Skeletal muscle cell (primary cell): ENCODE results near the gene ACAT2.
"Not testable (repeated sequence)": the region's sequence is repeated elsewhere in the genome, so short reads cannot be mapped to it uniquely, and the experiment has no call there.

Experiments used
- DNase-seq: peaks from one replicate; pipeline ENCODE4 v3.0.0-alpha.2; 2010; ENCODE audit warnings: low read depth
- H3K4me3 ChIP-seq: 2 replicates; pipeline ENCODE4 v1.5.1; 2011; ENCODE audit warnings: low read depth, mild to moderate bottlenecking, control low read depth, low read length, moderate library complexity

Gene ACAT2

GRCh38 chr6:159801935-159802334, 40.1 kb downstream of the ACAT2 start:
- no peak overlapping the region for H3K4me3 ChIP-seq
- DNase-seq: no peak

GRCh38 chr6:159804504-159804903, 42.7 kb downstream of the ACAT2 start:
- no peak for DNase-seq
- H3K4me3 ChIP-seq: no peak overlapping the region

- no peak for DNase-seq
- H3K4me3 ChIP-seq: no peak overlapping the region
Measured at GRCh38 chr6:159805440-159806020, 43.7 kb downstream of the ACAT2 start.

- no peak overlapping the region for H3K4me3 ChIP-seq
- DNase-seq: no peak
Measured at GRCh38 chr6:159806021-159806458, 44.2 kb downstream of the ACAT2 start.

- DNase-seq: no peak
- no peak overlapping the region for H3K4me3 ChIP-seq
Measured at GRCh38 chr6:159807150-159807858, 45.5 kb downstream of the ACAT2 start.

- H3K4me3 ChIP-seq: no peak overlapping the region
- no peak for DNase-seq
Measured at GRCh38 chr6:159808647-159809046, 46.8 kb downstream of the ACAT2 start.

- no peak for DNase-seq
- H3K4me3 ChIP-seq: no peak overlapping the region
Measured at GRCh38 chr6:159809149-159809548, 47.3 kb downstream of the ACAT2 start.

GRCh38 chr6:159813781-159814180, 51.9 kb downstream of the ACAT2 start:
- no peak overlapping the region for H3K4me3 ChIP-seq
- no peak for DNase-seq

GRCh38 chr6:159815410-159815809, 53.6 kb downstream of the ACAT2 start:
- no peak for DNase-seq

GRCh38 chr6:159816775-159817174, 54.9 kb downstream of the ACAT2 start:
- not testable (repeated sequence) for H3K4me3 ChIP-seq

More at GRCh38 chr6:159815410-159815809, 53.6 kb downstream of the ACAT2 start:
- H3K4me3 ChIP-seq: no peak overlapping the region

GRCh38 chr6:159817951-159818739, 56.3 kb downstream of the ACAT2 start:
- no peak overlapping the region for H3K4me3 ChIP-seq
- DNase-seq: no peak

More at GRCh38 chr6:159816775-159817174, 54.9 kb downstream of the ACAT2 start:
- not testable (repeated sequence) for DNase-seq

- DNase-seq: no peak
- no peak overlapping the region for H3K4me3 ChIP-seq
Measured at GRCh38 chr6:159819098-159819497, 57.3 kb downstream of the ACAT2 start.

- DNase-seq: no peak
- no peak overlapping the region for H3K4me3 ChIP-seq
Measured at GRCh38 chr6:159819932-159820640, 58.2 kb downstream of the ACAT2 start.

GRCh38 chr6:159821122-159821521, 59.3 kb downstream of the ACAT2 start:
- no peak overlapping the region for H3K4me3 ChIP-seq
- DNase-seq: no peak

GRCh38 chr6:159821726-159822125, 59.9 kb downstream of the ACAT2 start:
- H3K4me3 ChIP-seq: no peak overlapping the region
- no peak for DNase-seq

- no peak overlapping the region for H3K4me3 ChIP-seq
- DNase-seq: no peak
Measured at GRCh38 chr6:159823953-159824352, 62.1 kb downstream of the ACAT2 start.

GRCh38 chr6:159824690-159825089, 62.8 kb downstream of the ACAT2 start:
- H3K4me3 ChIP-seq: not testable (repeated sequence)

GRCh38 chr6:159826004-159826403, 64.2 kb downstream of the ACAT2 start:
- DNase-seq: no peak
- H3K4me3 ChIP-seq: no peak overlapping the region

More at GRCh38 chr6:159824690-159825089, 62.8 kb downstream of the ACAT2 start:
- DNase-seq: not testable (repeated sequence)

GRCh38 chr6:159826968-159827647, 65.3 kb downstream of the ACAT2 start:
- H3K4me3 ChIP-seq: no peak overlapping the region
- no peak for DNase-seq
